ENCODE measurements around the gene KCNK13.
A peak's percentile ranks its signal among the peaks of the same experiment; 100 is the strongest.

Gene KCNK13

GRCh38 chr14:90045616-90046015, 16.2 kb upstream of the KCNK13 start:
- ATAC-seq (replicated peaks; ENCODE audit: extremely low read depth, poor library complexity, severe bottlenecking) (no peak), DNase-seq (ENCODE audit: low spot score in 2 of 2) (no peak)
- no peak overlapping the region for H3K27ac Mint-ChIP-seq (ENCODE audit: low read depth)
- peaks cover 3% of the 10 kb centered on the region for H3K27me3 Mint-ChIP-seq
- no peaks in the 10 kb centered on the region for H3K4me1 Mint-ChIP-seq
- H3K4me3 Mint-ChIP-seq: no peak overlapping the region
- H3K9me3 Mint-ChIP-seq: no peaks in the 10 kb centered on the region
- H3K36me3 Mint-ChIP-seq (ENCODE audit: insufficient read depth): peaks cover 15% of the 10 kb centered on the region

- H3K36me3 Mint-ChIP-seq (ENCODE audit: insufficient read depth): peaks cover 1% of the 10 kb centered on the region
- no peaks in the 10 kb centered on the region for H3K4me1 Mint-ChIP-seq
- H3K27ac Mint-ChIP-seq (ENCODE audit: low read depth): no peak overlapping the region
- no peak overlapping the region for H3K4me3 Mint-ChIP-seq
- peaks cover 40% of the 10 kb centered on the region for H3K27me3 Mint-ChIP-seq
- ATAC-seq (replicated peaks; ENCODE audit: extremely low read depth, poor library complexity, severe bottlenecking) (no peak), DNase-seq (ENCODE audit: low spot score in 2 of 2) (no peak)
- no peaks in the 10 kb centered on the region for H3K9me3 Mint-ChIP-seq
Observed at GRCh38 chr14:90049390-90049789, 12.4 kb upstream of the KCNK13 start.

GRCh38 chr14:90050271-90050670, 11.5 kb upstream of the KCNK13 start:
- ATAC-seq (replicated peaks; ENCODE audit: extremely low read depth, poor library complexity, severe bottlenecking) (no peak), DNase-seq (ENCODE audit: low spot score in 2 of 2) (no peak)
- H3K27me3 Mint-ChIP-seq: peaks cover 48% of the 10 kb centered on the region
- H3K9me3 Mint-ChIP-seq: no peaks in the 10 kb centered on the region
- no peaks in the 10 kb centered on the region for H3K4me1 Mint-ChIP-seq
- H3K36me3 Mint-ChIP-seq (ENCODE audit: insufficient read depth): no peaks in the 10 kb centered on the region
- H3K4me3 Mint-ChIP-seq: no peak overlapping the region
- H3K27ac Mint-ChIP-seq (ENCODE audit: low read depth): no peak overlapping the region

- no peaks in the 10 kb centered on the region for H3K4me1 Mint-ChIP-seq
- H3K4me3 Mint-ChIP-seq: no peak overlapping the region
- peaks cover 72% of the 10 kb centered on the region for H3K27me3 Mint-ChIP-seq
- DNase-seq (ENCODE audit: low spot score in 2 of 2) (no peak), ATAC-seq (replicated peaks; ENCODE audit: extremely low read depth, poor library complexity, severe bottlenecking) (no peak)
- no peaks in the 10 kb centered on the region for H3K36me3 Mint-ChIP-seq (ENCODE audit: insufficient read depth)
- no peak overlapping the region for H3K27ac Mint-ChIP-seq (ENCODE audit: low read depth)
- no peaks in the 10 kb centered on the region for H3K9me3 Mint-ChIP-seq
Observed at GRCh38 chr14:90053044-90053443, 8.8 kb upstream of the KCNK13 start.

- no peak for ATAC-seq (replicated peaks; ENCODE audit: extremely low read depth, poor library complexity, severe bottlenecking)
- peaks cover 12% of the 10 kb centered on the region for H3K4me1 Mint-ChIP-seq
- no peaks in the 10 kb centered on the region for H3K9me3 Mint-ChIP-seq
- no peak overlapping the region for H3K27ac Mint-ChIP-seq (ENCODE audit: low read depth)
- H3K4me3 Mint-ChIP-seq: no peak overlapping the region
- H3K27me3 Mint-ChIP-seq: peaks cover 88% of the 10 kb centered on the region
- H3K36me3 Mint-ChIP-seq (ENCODE audit: insufficient read depth): no peaks in the 10 kb centered on the region
- DNase-seq (ENCODE audit: low spot score in 2 of 2): no peak
Observed at GRCh38 chr14:90054803-90055202, 7.0 kb upstream of the KCNK13 start.

- Mint-ChIP-seq H3K9me3 (no peaks in the 10 kb centered on the region), H3K4me1 (peaks cover 20% of the 10 kb centered on the region), H3K27me3 (peaks cover 82% of the 10 kb centered on the region), H3K27ac (ENCODE audit: low read depth) (no peak overlapping the region), H3K36me3 (ENCODE audit: insufficient read depth) (peaks cover 1% of the 10 kb centered on the region), H3K4me3 (no peak overlapping the region)
- DNase-seq (ENCODE audit: low spot score in 2 of 2) (no peak), ATAC-seq (replicated peaks; ENCODE audit: extremely low read depth, poor library complexity, severe bottlenecking) (no peak)
Observed at GRCh38 chr14:90056826-90057225, 5.0 kb upstream of the KCNK13 start.

GRCh38 chr14:90058876-90059458, 2.8 kb upstream of the KCNK13 start:
- ATAC-seq (replicated peaks; ENCODE audit: extremely low read depth, poor library complexity, severe bottlenecking): no peak
- Mint-ChIP-seq H3K4me3 (peak overlapping the region; percentile 80), H3K9me3 (no peaks in the 10 kb centered on the region), H3K27ac (ENCODE audit: low read depth) (no peak overlapping the region), H3K36me3 (ENCODE audit: insufficient read depth) (peaks cover 1% of the 10 kb centered on the region), H3K4me1 (peaks cover 33% of the 10 kb centered on the region), H3K27me3 (peaks cover 82% of the 10 kb centered on the region)
- DNase-seq (ENCODE audit: low spot score in 2 of 2): no peak

GRCh38 chr14:90060312-90060964, 1.4 kb upstream of the KCNK13 start:
- Mint-ChIP-seq H3K27me3 (peaks cover 82% of the 10 kb centered on the region), H3K9me3 (no peaks in the 10 kb centered on the region), H3K4me1 (peaks cover 33% of the 10 kb centered on the region), H3K27ac (ENCODE audit: low read depth) (no peak overlapping the region), H3K36me3 (ENCODE audit: insufficient read depth) (peaks cover 1% of the 10 kb centered on the region), H3K4me3 (peak overlapping the region; percentile 80)
- ATAC-seq (replicated peaks; ENCODE audit: extremely low read depth, poor library complexity, severe bottlenecking): peak; percentile 59
- DNase-seq (ENCODE audit: low spot score in 2 of 2): no peak

GRCh38 chr14:90060965-90061684, 669 bp upstream of the KCNK13 start:
- ATAC-seq (replicated peaks; ENCODE audit: extremely low read depth, poor library complexity, severe bottlenecking): no peak
- H3K27me3 Mint-ChIP-seq: peaks cover 78% of the 10 kb centered on the region
- H3K4me1 Mint-ChIP-seq: peaks cover 33% of the 10 kb centered on the region

GRCh38 chr14:90062127-90062794, 467 bp downstream of the KCNK13 start:
- H3K4me3 Mint-ChIP-seq: peak overlapping the region; percentile 80
- H3K27me3 Mint-ChIP-seq: peaks cover 72% of the 10 kb centered on the region
- H3K36me3 Mint-ChIP-seq (ENCODE audit: insufficient read depth): peaks cover 1% of the 10 kb centered on the region
- ATAC-seq (replicated peaks; ENCODE audit: extremely low read depth, poor library complexity, severe bottlenecking) (no peak), DNase-seq (ENCODE audit: low spot score in 2 of 2) (no peak)
- peaks cover 33% of the 10 kb centered on the region for H3K4me1 Mint-ChIP-seq
- no peak overlapping the region for H3K27ac Mint-ChIP-seq (ENCODE audit: low read depth)
- no peaks in the 10 kb centered on the region for H3K9me3 Mint-ChIP-seq

More at GRCh38 chr14:90060965-90061684, 669 bp upstream of the KCNK13 start:
- H3K4me3 Mint-ChIP-seq: peak overlapping the region; percentile 80
- no peak overlapping the region for H3K27ac Mint-ChIP-seq (ENCODE audit: low read depth)
- DNase-seq (ENCODE audit: low spot score in 2 of 2): no peak
- H3K36me3 Mint-ChIP-seq (ENCODE audit: insufficient read depth): peaks cover 1% of the 10 kb centered on the region
- no peaks in the 10 kb centered on the region for H3K9me3 Mint-ChIP-seq

GRCh38 chr14:90062822-90063539, 1.2 kb downstream of the KCNK13 start:
- Mint-ChIP-seq H3K4me1 (peaks cover 33% of the 10 kb centered on the region), H3K27me3 (peaks cover 76% of the 10 kb centered on the region), H3K9me3 (no peaks in the 10 kb centered on the region), H3K27ac (ENCODE audit: low read depth) (no peak overlapping the region), H3K36me3 (ENCODE audit: insufficient read depth) (peaks cover 1% of the 10 kb centered on the region), H3K4me3 (peak overlapping the region; percentile 80)
- ATAC-seq (replicated peaks; ENCODE audit: extremely low read depth, poor library complexity, severe bottlenecking): no peak
- DNase-seq (ENCODE audit: low spot score in 2 of 2): no peak

- ATAC-seq (replicated peaks; ENCODE audit: extremely low read depth, poor library complexity, severe bottlenecking): no peak
- Mint-ChIP-seq H3K36me3 (ENCODE audit: insufficient read depth) (no peaks in the 10 kb centered on the region), H3K27me3 (peaks cover 64% of the 10 kb centered on the region), H3K4me1 (no peaks in the 10 kb centered on the region), H3K9me3 (no peaks in the 10 kb centered on the region), H3K4me3 (no peak overlapping the region), H3K27ac (ENCODE audit: low read depth) (no peak overlapping the region)
- no peak for DNase-seq (ENCODE audit: low spot score in 2 of 2)
Observed at GRCh38 chr14:90072350-90072749, 10.6 kb downstream of the KCNK13 start.

Data from central memory CD8-positive, alpha-beta T cell (primary cell).